Erythroblast (primary cell): Measurements from ENCODE around the gene LLGL2.

ENCODE experiments used
- GATA1 ChIP-seq: IDR thresholded peaks from 2 replicates; pipeline ENCODE4 v1.6.1; 2011; ENCODE audit warnings: low read depth, mild to moderate bottlenecking, control low read depth, low read length, moderate library complexity
- POLR2A ChIP-seq: IDR thresholded peaks from 2 replicates; pipeline ENCODE4 v1.6.1; 2011; ENCODE audit warnings: mild to moderate bottlenecking, low read length

DNA sequence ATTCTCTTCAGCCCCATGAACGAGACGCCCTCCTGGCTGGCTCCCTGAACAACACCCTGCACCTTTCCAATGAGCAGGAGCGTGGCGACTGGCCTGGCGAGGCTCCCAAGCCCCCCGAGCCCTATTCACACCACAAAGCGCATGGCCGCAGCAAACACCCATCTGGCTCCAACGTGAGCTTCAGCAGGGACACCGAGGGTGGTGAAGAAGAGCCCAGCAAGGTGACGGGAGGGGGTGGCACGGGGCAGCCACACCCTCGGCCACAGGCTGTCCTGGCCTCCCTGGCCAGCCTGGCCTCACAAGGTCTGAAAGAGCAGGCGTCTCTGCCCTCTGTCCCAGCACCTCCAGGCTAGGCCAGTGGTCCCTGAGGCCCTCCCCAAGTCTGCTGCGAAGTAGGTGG lies 33.8 kb upstream of the LLGL2 start:
- TF ChIP-seq POLR2A = no peak
- TF ChIP-seq GATA1 = no peak
